Measurements from ENCODE around the gene MYBPC3. TPM values are rescaled to one million over a fixed set of nuclear protein-coding genes. Genes with fewer than 3 reads are reported as not detected.

The MYBPC3 gene
- total RNA-seq, 1 donor from 2014 or later: 0.06 TPM

GRCh38 chr11:47333886-47334443 lies 18.5 kb downstream of the MYBPC3 start:
- Histone ChIP-seq H3K79me2 (ENCODE audit: low read depth) (no peaks in the 10 kb centered on the region), H3K9me3 (ENCODE audit: low read depth) (no peaks in the 10 kb centered on the region), H3K27ac (no peak overlapping the region), H3K4me1 (no peaks in the 10 kb centered on the region), H3K4me3 (no peak overlapping the region), H2AFZ (replicated peaks) (no peak overlapping the region), H4K20me1 (ENCODE audit: low read depth) (no peaks in the 10 kb centered on the region), H3K36me3 (no peaks in the 10 kb centered on the region), H3K4me2 (no peak overlapping the region), H3K27me3 (no peaks in the 10 kb centered on the region), H3K9ac (no peak overlapping the region), H3F3A (ENCODE audit: low read depth) (peaks cover 3% of the 10 kb centered on the region)
- Mint-ChIP-seq H3K27ac (no peak overlapping the region), H3K9me3 (no peaks in the 10 kb centered on the region), H3K4me3 (no peak overlapping the region), H3K27me3 (ENCODE audit: insufficient read depth, low read depth) (peaks cover 6% of the 10 kb centered on the region), H3K4me1 (peaks cover 4% of the 10 kb centered on the region), H3K36me3 (no peaks in the 10 kb centered on the region)
- no peak for TF ChIP-seq CTCF (IDR thresholded peaks at IDR 0.05)
- no peak for TF ChIP-seq EZH2 (IDR thresholded peaks at IDR 0.05)
- no peak for TF ChIP-seq EZH2phosphoT487 (IDR thresholded peaks at IDR 0.05)
- DNase-seq (ENCODE audit: low spot score): peak; percentile 1

- no peaks in the 10 kb centered on the region for H3K36me3 Mint-ChIP-seq
- H3K27ac ChIP-seq: no peak overlapping the region
- no peak overlapping the region for H3K9ac ChIP-seq
- H3K27ac Mint-ChIP-seq: no peak overlapping the region
- H4K20me1 ChIP-seq (ENCODE audit: low read depth): no peaks in the 10 kb centered on the region
- TF ChIP-seq CTCF (IDR thresholded peaks at IDR 0.05) (no peak), EZH2phosphoT487 (IDR thresholded peaks at IDR 0.05) (no peak), EZH2 (IDR thresholded peaks at IDR 0.05) (no peak)
- DNase-seq (ENCODE audit: low spot score): peak; percentile 0
- H3K9me3 ChIP-seq (ENCODE audit: low read depth): no peaks in the 10 kb centered on the region
- H3K79me2 ChIP-seq (ENCODE audit: low read depth): no peaks in the 10 kb centered on the region
- H3K4me1 Mint-ChIP-seq: peaks cover 4% of the 10 kb centered on the region
- no peaks in the 10 kb centered on the region for H3K4me1 ChIP-seq
- H3K27me3 ChIP-seq: no peaks in the 10 kb centered on the region
- H3K4me2 ChIP-seq: no peak overlapping the region
- no peaks in the 10 kb centered on the region for H3K9me3 Mint-ChIP-seq
- H3K4me3 ChIP-seq: no peak overlapping the region
- H3K4me3 Mint-ChIP-seq: no peak overlapping the region
- no peaks in the 10 kb centered on the region for H3K36me3 ChIP-seq
- H3K27me3 Mint-ChIP-seq (ENCODE audit: insufficient read depth, low read depth): peaks cover 6% of the 10 kb centered on the region
- H3F3A ChIP-seq (ENCODE audit: low read depth): peaks cover 3% of the 10 kb centered on the region
- no peak overlapping the region for H2AFZ ChIP-seq (replicated peaks)
Observed at GRCh38 chr11:47333526-47333845, 19.0 kb downstream of the MYBPC3 start.

- Histone ChIP-seq H3F3A (ENCODE audit: low read depth) (peaks cover 3% of the 10 kb centered on the region), H3K4me2 (no peak overlapping the region), H3K36me3 (no peaks in the 10 kb centered on the region), H3K27ac (no peak overlapping the region), H2AFZ (replicated peaks) (no peak overlapping the region), H3K79me2 (ENCODE audit: low read depth) (no peaks in the 10 kb centered on the region), H3K9me3 (ENCODE audit: low read depth) (no peaks in the 10 kb centered on the region), H3K9ac (no peak overlapping the region), H3K4me3 (no peak overlapping the region), H4K20me1 (ENCODE audit: low read depth) (no peaks in the 10 kb centered on the region), H3K27me3 (no peaks in the 10 kb centered on the region), H3K4me1 (no peaks in the 10 kb centered on the region)
- peaks cover 4% of the 10 kb centered on the region for H3K4me1 Mint-ChIP-seq
- H3K36me3 Mint-ChIP-seq: no peaks in the 10 kb centered on the region
- H3K27ac Mint-ChIP-seq: no peak overlapping the region
- DNase-seq (ENCODE audit: low spot score): peak; percentile 1
- TF ChIP-seq CTCF (IDR thresholded peaks at IDR 0.05) (no peak), EZH2 (IDR thresholded peaks at IDR 0.05) (no peak), EZH2phosphoT487 (IDR thresholded peaks at IDR 0.05) (no peak)
- no peak overlapping the region for H3K4me3 Mint-ChIP-seq
- peaks cover 8% of the 10 kb centered on the region for H3K27me3 Mint-ChIP-seq (ENCODE audit: insufficient read depth, low read depth)
- no peaks in the 10 kb centered on the region for H3K9me3 Mint-ChIP-seq
Observed at GRCh38 chr11:47332791-47333525, 19.5 kb downstream of the MYBPC3 start.
